Neutrophil (primary cell): Measurements from ENCODE around the gene CCR6.

Experiments
- H3K27ac ChIP-seq: fragments of 200-600 bp; sonication (generic); 2 replicates; pipeline ENCODE4 v1.5.1; 2016; ENCODE audit warnings: mild to moderate bottlenecking, moderate library complexity
- H3K27me3 ChIP-seq: fragments of 200-600 bp; sonication (generic); 2 replicates; pipeline ENCODE4 v1.6.0; 2016; ENCODE audit warnings: mild to moderate bottlenecking
- H3K36me3 ChIP-seq: fragments of 200-600 bp; sonication (generic); 2 replicates; pipeline ENCODE4 v1.5.1; 2017
- H3K4me1 ChIP-seq, 2 experiments: fragments of 200-600 bp in 1 of 2; sonication (generic) in 1 of 2; 1 replicate in 1 of 2; 2 replicates in 1 of 2; pipeline versions ENCODE4 v1.5.1 to v1.6.1; 2013 to 2016; ENCODE audit warnings: low read depth in 1 of 2, low read length in 1 of 2, mild to moderate bottlenecking in 1 of 2, moderate library complexity in 1 of 2; ENCODE audit not compliant: control insufficient read depth in 1 of 2, insufficient read depth in 1 of 2
- H3K4me3 ChIP-seq, 2 experiments: fragments of 200-600 bp in 1 of 2; sonication (generic) in 1 of 2; 1 replicate in 1 of 2; 2 replicates in 1 of 2; pipeline ENCODE4 v1.5.1; 2013 to 2016; ENCODE audit warnings: low read depth in 1 of 2, low read length in 1 of 2, mild to moderate bottlenecking in 1 of 2, moderate library complexity in 1 of 2
- H3K9me3 ChIP-seq: fragments of 200-600 bp; sonication (generic); 2 replicates; pipeline ENCODE4 v1.5.1; 2016
- TF ChIP-seq, protein P1 (sequence below): fragments of 200-600 bp; sonication (generic); IDR thresholded peaks from 2 replicates; pipeline ENCODE4 v1.5.1; 2016; ENCODE audit warnings: antibody characterized with exemption

CCR6 gene

DNA sequence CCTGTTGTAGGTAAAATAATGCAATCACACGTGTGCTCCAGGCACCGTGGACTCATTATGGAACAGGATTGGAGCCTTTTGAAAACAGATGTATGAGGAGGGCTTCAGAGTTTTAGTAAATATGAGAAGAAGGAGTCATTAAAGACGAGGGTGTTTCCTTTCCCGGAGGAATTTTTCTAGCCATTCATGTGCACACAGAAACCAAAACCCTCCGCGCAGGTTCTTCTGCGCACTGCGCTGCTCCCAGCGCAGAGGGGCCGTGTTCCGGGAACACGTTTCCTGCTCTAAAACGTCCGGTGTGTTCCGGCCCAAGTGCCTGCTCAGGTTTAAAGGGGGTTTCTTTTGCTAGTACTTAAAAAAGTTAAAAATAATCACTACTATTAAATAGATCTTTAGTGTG, 23.2 kb downstream of the CCR6 start:
- no peaks in the 10 kb centered on the region for H3K4me1 ChIP-seq

DNA sequence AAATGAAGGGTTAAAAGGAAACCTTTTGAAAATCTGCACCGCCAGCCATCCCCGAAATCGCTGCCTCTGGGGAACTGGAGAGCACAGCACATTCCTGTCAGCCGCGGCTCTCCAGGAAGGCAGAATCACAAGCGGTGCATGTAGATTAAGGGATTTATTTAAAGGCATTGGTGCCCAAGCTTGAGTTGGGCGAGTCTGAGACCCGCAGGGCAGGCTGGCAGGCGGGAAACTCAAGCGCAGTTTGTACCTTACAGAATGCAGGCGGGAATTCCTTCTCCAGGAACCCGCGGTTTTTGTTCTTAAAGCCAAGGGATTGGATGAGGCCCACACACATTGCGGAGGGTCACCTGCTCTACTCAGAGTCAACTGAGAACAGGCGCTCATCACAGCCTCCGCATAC, 24.1 kb downstream of the CCR6 start:
- Histone ChIP-seq H3K36me3 (no peaks in the 10 kb centered on the region), H3K27me3 (peaks cover 18% of the 10 kb centered on the region), H3K4me3 (no peak overlapping the region), H3K4me1 (no peaks in the 10 kb centered on the region), H3K27ac (no peak overlapping the region), H3K9me3 (no peaks in the 10 kb centered on the region)
- TF ChIP-seq, protein P1, sequence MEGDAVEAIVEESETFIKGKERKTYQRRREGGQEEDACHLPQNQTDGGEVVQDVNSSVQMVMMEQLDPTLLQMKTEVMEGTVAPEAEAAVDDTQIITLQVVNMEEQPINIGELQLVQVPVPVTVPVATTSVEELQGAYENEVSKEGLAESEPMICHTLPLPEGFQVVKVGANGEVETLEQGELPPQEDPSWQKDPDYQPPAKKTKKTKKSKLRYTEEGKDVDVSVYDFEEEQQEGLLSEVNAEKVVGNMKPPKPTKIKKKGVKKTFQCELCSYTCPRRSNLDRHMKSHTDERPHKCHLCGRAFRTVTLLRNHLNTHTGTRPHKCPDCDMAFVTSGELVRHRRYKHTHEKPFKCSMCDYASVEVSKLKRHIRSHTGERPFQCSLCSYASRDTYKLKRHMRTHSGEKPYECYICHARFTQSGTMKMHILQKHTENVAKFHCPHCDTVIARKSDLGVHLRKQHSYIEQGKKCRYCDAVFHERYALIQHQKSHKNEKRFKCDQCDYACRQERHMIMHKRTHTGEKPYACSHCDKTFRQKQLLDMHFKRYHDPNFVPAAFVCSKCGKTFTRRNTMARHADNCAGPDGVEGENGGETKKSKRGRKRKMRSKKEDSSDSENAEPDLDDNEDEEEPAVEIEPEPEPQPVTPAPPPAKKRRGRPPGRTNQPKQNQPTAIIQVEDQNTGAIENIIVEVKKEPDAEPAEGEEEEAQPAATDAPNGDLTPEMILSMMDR, result no peak

More for the DNA sequence above, 23.2 kb downstream of the CCR6 start:
- H3K9me3 ChIP-seq, result no peaks in the 10 kb centered on the region
- no peaks in the 10 kb centered on the region for H3K36me3 ChIP-seq
- TF ChIP-seq, protein P1, result no peak
- H3K4me3 ChIP-seq, result no peak overlapping the region
- no peak overlapping the region for H3K27ac ChIP-seq
- H3K27me3 ChIP-seq, result peaks cover 18% of the 10 kb centered on the region

DNA sequence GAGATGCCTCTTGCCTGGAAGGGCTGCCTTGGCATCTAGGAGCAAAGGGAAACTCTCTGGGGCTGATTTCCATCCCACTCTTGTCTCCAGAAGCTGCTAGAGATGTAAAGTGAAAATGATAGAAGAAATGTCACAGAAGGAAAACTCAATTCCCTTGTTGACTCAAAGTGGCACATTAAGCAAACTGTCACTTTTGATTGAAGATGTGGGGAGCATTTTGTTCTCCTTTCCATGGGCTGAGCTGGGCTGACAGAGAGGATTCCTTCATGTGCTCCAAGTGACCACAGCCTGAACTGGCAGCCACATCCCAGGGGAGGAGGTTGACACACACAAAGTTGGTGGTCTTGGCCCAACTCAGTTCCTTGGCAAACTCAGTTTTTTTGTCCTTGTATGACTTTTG, 25.1 kb downstream of the CCR6 start:
- no peaks in the 10 kb centered on the region for H3K4me1 ChIP-seq
- peaks cover 16% of the 10 kb centered on the region for H3K27me3 ChIP-seq
- no peak overlapping the region for H3K27ac ChIP-seq
- TF ChIP-seq, protein P1, result no peak
- no peak overlapping the region for H3K4me3 ChIP-seq
- H3K9me3 ChIP-seq, result no peaks in the 10 kb centered on the region
- H3K36me3 ChIP-seq, result no peaks in the 10 kb centered on the region

DNA sequence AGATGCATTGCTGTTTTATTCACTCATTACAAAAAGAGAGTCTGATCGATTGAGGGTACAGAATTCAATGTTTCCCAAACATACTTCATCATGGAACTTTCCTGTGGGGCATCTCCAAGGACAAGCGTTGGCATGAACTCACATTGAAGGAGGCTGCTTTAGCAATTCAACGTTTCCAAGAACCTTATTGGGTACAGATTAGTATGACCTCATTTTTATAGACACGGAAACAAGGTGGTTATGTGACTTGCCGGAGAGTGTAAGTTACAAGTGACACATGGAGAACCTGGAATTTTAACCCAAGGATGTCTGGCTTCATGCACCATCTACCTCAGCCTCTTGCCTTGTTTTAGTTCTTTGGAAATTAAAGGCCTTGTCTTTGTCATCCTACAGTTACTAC, 26.1 kb downstream of the CCR6 start:
- H3K9me3 ChIP-seq, result no peaks in the 10 kb centered on the region
- H3K36me3 ChIP-seq, result no peaks in the 10 kb centered on the region
- no peaks in the 10 kb centered on the region for H3K4me1 ChIP-seq
- H3K27me3 ChIP-seq, result peaks cover 12% of the 10 kb centered on the region
- TF ChIP-seq, protein P1, result no peak
- H3K27ac ChIP-seq, result no peak overlapping the region
- H3K4me3 ChIP-seq, result no peak overlapping the region

DNA sequence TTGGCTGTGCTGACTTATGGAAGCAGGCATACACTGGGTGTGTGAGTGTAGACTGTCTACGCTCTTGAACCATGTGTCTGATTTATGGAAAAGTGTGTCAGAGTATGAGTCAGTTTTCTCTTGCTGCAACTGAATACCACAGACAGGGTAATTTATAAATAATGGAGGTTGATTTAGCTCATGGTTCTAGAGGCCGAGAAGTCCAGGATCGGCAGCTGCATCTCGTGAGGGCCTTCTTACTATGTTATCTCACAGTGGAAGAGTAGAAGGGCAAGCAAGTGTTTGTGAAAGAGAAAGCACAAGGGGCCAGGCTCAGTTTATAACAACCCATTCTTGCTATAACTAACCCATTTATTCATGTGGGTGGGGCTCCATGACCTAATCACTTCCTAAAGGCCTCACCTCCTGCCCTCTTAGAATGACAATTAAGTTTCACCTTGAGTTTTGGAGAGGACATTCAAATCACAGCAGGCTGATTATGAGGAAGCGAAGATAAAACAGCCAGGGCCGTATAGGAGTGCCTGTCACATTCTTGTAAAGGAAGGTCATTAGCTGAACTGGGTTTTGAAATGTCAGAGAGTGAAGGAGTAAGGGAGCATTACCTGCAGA, 28.1 kb downstream of the CCR6 start:
- TF ChIP-seq, protein P1, result no peak
- no peaks in the 10 kb centered on the region for H3K36me3 ChIP-seq
- H3K4me3 ChIP-seq, result no peak overlapping the region
- H3K27me3 ChIP-seq, result peaks cover 12% of the 10 kb centered on the region
- no peaks in the 10 kb centered on the region for H3K4me1 ChIP-seq
- no peak overlapping the region for H3K27ac ChIP-seq
- H3K9me3 ChIP-seq, result no peaks in the 10 kb centered on the region
